NAMALWA (cell line): Measurements from ENCODE around the gene ATP6V1G3.
"Not testable (repeated sequence)": the region's sequence is repeated elsewhere in the genome, so short reads cannot be mapped to it uniquely, and the experiment has no call there.

Experiments
- DNase-seq: peaks from one replicate; pipeline ENCODE4 v3.0.0-alpha.2; 2015; ENCODE audit warnings: low spot score

ATP6V1G3 gene

DNA sequence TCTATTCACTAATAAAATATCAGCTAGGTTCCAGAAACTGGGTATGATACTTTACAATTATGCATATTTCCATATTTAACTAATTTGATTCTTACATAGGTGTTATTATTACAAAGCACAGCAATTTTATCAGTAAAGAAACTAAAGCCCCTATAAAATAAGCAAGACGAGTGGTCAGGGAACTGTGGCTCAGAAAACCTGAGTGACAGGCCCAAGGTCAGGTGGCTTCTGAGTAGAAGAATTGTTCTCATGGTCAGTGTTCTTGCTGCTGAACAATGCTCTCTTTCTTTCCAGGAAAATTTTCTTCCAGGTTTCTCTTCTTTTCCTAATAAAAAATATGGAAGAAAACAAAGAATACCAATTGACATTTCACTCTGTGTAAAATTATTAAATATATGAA lies 2.2 kb upstream of the ATP6V1G3 start:
- DNase-seq, result no peak

DNA sequence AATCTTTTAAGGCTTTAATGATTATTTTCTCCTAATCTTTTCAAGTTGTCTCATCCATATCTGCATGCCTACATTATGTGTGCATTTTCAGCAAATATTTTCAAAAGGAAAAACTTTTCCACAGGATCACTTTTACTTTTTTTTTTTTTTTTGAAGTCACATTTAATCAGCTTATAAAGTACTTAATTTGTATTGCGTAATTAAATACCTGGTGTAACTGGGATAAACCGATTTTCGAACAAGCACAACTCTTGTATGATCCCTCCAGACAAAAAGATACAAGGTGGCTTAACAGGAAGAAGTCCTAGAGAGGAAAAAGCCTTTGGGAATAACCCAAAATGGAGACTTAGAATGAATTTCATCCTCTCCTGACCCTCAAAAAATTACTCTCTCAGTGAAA lies 1.3 kb upstream of the ATP6V1G3 start:
- DNase-seq, result no peak

- DNase-seq, result no peak
Observed at GRCh38 chr1:198538579-198539364, 1.7 kb downstream of the ATP6V1G3 start.

- DNase-seq, result no peak
Observed at GRCh38 chr1:198535631-198536030, 4.8 kb downstream of the ATP6V1G3 start.

DNA sequence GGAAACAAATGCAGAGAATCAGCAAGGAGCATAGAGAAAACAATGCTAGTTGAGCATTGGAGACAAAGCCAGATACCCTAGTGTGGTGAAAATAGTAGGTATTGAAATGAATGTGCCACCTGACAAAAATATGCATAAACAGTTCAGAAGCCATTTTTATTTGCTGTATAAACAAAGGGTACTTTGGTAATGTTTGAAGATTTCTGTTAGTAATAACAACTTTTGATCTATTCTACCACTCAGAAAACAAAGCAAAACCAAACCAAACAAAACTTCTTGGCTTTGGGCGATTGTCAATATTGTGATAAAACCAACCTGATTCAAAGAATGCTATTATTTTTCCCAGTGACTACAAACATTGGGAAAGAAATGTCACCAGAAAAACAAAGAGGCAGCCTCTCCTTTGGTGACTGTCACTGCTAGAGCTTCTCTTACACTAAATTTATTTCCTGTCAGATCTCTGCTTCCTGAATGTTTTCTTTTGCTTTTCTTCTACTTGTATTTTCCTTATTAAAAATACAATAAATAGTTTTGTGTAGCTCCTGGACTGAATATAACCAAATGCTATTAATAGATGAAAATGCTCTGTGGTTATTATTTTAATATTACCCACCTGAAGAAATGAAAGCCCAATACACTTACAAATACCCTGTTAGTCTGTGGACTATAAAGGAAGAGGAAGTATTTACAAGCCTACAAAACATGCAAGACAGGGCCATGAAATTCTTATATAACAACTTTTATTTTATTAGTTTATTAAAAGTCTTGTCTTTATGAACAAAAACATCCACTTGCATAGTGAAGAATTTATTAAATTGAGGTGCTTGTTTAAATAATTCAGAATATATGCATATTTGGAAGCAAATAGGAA lies 5.7 kb downstream of the ATP6V1G3 start:
- no peak for DNase-seq

DNA sequence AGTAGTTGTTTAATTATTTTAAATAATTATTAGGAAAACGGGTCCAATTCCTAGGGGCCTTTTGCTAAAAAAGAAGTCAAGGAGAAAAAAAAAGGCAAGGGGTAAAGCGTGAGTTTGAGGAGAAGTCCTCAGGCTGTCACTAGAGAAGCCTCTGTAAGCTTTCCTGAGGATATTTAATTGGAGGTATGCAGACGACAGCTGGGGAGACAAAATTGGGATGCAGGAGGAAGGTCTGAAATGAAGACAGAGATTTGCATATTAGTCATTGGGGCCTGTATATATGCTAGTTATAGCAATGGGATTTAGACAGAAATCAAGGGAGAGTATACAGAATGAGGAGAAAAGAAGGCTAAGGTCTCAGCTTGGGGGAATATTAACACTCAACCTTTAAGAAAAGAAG lies 8.6 kb downstream of the ATP6V1G3 start:
- DNase-seq, result no peak

DNA sequence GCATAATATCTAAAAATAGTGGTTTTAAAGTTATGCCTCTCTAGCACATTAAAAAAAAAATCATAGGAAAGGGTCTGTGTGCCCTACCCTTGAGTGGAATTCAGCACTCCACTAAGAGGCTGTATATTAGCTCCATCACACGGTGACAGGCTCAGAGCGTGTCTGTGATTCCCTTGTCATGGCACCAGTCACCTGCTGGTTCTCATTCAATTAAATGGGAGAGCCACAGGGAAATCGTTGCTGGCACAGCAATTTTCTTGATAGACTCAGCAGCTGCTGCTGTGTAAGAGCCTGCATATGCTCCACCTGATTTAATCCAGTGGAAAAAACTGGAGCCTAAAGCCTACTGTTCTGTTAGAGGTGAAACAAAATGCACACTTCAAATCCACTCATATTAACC lies 9.5 kb downstream of the ATP6V1G3 start:
- no peak for DNase-seq

DNA sequence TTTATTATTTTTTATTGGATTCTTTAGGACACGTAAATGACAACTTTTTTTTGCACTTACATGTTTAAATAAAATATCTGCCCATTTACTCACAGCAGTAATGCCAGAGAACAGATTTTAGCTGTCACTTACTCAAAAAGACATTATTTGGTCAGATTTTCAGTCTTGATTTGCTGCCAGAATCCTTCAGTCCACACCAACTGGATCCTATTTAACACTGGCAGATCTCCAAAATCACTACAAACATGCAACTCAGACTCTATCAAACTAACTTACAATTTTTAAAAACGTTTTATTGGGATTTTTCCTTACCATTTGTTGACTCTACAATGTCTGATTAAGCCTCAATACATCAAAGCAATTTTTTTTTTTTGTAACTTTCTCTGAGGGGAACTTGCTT lies 11.1 kb downstream of the ATP6V1G3 start:
- DNase-seq, result no peak

- DNase-seq, result no peak
Observed at GRCh38 chr1:198528364-198528763, 12.1 kb downstream of the ATP6V1G3 start.

DNA sequence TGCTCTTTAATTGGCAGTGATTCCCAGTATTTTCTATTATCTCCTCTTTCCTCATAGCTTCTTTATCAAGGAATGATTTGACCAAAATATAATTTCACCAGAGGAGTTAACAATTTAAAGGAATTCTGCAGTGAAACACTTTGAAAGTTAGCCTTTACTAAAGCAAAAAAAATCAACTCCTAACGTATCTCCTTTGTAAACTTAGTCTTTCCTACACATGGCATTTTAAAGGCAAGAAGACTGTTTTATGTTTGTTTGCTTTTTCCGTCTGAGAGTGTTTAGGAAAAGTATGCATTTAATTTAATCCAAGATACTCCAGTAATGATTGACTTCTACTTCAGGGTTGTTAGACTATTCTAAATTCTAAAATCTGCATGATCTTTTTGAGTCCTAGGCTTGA lies 15.9 kb downstream of the ATP6V1G3 start:
- no peak for DNase-seq

GRCh38 chr1:198524127-198524526 lies 16.4 kb downstream of the ATP6V1G3 start:
- not testable (repeated sequence) for DNase-seq

DNA sequence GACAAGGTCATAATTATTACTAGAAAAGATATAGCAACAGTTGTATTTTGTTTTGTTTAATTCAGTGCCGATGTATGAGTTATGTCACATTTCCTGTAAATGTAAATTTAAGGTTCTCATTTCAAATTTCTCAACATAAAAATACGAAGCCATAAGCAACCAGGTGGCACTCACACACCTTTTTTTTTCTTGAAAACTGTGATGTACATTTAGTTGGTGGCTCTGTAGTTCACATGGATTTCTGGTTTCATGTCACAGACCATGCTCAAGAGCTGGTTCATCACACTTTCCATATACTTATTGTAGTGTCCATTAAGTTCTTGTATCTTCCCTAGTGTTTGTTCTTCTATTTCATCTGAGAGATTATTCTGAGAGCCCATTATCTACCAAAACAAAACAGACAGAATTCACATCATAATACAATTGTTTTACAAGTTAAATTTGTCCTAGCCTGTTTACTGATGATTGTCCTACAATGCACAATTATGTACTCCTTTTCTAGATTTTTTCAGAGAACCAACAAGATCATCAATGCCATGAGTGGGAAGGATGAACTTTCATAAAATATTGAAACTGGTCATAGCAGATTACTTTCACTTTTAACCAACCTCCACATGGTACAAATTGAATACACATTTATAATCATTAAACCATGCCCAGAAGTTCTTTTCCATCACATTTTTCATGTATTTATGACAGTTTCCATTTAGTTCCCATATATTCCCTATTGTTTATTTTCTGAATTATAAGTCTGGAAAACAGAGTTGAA lies 17.1 kb downstream of the ATP6V1G3 start:
- DNase-seq, result peak; percentile 36

DNA sequence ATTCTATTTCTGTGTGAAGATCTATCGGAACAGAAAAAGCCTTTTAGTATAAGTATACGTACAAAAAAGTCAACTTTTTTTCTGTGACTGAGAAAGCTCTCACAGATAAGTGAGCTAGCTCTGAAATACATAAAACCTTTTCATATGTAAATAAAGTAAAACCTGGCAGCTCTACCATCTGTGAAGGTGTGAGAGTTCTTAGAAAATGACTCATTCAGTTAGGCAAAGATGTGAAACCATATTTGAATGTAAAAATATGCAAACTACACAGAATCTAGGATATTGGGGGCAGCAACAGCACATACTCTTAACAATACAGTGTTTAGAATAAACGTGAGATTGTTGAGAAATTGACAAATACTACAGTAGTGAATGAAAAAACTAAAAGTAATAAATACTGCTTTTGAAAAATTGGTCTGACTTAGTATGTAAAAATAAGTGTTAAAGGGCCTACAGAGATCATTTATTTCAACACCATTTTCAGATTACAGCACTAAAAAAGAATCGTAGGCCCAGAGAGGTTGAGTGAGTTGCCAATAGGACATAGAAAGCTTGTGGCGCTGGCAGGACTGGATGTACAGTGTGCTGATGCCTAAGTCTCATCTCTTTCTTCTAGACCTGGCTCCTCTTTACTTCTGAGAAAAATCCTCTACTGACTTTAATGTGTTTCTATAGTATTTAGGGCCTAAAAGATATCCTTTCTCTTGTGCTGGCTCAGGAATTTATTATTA lies 19.8 kb downstream of the ATP6V1G3 start:
- peak; percentile 45 for DNase-seq

DNA sequence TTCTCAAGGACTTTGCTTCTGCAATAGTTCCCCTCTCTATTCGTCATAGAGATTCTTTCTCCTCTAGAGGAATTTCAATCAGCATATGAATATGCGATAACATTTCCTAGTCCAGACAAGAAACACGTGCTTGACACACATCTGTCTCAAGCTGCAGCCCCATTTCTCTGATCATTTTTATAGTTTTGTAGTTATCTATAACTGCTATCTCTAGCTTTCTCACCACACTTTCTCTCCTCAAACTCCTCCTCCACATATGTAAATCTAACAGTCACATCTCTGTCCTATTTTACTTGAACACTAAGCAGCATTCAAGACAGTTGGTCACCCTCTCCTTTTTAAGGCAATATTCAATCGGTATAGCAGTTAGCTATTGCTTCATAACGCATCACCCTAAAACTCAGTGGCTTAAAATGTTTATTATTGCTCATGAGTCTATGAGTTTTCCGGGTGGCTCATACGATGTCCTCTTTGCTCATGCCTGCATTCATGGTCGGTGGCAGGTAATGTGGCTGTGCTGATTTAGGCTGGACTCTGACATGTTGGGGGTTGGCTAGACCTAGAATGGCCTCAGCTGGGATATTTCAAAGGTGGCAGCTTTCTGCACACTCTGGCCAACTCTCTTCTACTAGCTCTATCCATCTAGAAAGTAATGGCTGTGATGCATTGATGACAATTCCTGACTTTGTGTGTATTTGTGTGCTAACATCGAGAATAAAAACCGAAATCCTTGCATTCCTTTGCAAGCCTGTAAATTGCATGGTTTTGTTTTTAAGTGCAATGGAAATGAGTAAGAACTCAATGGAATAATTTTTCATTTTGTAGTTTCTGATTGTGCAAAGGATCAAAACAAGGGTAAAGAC lies 20.6 kb downstream of the ATP6V1G3 start:
- no peak for DNase-seq

DNA sequence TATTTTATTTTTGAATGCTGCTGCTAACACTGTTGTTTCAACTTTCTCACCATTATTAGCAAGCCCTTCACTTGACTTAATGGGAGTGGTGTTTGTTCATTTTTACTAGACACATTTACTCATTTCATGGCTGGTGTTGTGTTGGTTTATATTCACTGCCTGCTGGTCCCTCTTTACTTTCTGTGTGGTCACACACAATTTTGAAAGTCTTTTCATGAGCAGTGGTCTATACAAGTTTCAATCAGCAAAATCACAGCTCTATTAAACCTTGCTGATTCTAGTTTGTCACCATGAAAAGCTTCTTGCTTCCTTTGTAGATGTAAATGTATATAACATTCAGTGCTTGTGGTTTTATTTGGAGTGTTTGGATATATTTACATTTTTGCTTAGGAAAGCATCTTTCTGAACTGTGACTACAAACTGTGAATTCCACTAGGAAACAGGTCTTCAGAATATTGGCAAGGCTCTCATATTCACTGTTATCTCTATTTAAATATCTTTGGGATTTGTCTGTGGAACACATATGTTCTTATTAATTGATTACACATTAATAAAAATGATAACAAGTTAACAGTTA lies 22.8 kb downstream of the ATP6V1G3 start:
- DNase-seq, result no peak

DNA sequence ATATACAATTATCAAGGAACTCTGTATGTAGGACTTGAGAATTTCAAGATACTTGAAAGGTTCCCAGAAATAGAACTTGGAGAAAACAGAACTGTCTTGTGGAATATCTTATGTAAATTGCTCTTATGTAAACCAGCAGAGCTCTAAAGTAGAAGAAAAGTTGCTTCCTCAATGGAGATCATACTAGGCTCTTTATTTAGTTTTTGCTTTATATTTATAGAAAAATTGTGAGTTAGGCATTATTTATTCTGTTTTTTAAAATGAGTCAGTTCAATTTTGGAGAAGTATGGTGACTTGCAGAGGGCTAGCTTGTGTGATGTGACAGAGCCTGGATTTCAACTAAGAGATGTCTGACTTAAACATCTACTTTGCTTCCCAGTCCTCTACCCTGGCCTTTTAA lies 40.4 kb downstream of the ATP6V1G3 start:
- DNase-seq, result no peak

DNA sequence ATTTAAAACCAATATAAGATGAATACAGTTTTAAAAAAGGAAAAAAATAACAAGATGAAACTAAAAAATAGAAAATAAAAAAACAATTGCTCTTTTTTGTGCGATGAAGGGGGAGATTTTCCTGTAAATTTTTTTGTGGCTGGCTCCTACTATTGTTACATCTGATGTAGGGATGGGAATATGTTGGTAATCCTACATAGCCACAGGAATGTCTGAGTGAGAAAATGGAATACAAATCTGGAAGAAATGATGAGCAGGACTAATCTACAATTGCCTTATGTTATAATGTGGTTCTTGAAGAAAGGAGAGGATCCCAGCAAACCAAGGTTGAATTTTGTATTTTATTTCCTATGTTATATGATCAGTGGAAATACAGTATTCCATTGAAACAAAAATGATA lies 40.9 kb downstream of the ATP6V1G3 start:
- DNase-seq, result no peak

DNA sequence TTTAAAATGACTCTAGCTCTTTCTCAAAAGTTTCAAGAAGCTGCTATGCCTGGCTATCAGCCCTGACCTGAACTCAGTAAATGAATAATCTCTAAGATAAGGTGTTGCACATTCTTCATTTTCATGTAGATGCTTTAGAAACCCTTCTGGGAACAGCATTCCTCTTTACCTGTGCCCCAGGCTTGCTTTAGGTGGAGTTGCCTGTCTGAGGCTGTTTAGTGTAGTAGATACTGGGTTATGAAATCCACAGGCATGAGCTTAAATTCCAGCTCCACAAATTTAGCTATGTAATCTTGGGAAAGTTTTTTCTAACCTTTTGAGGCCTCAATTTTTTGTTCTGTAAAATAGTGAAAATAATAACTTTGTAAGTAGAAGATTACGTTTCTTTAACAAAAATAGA lies 41.6 kb downstream of the ATP6V1G3 start:
- no peak for DNase-seq

- no peak for DNase-seq
Observed at GRCh38 chr1:198498103-198498385, 42.4 kb downstream of the ATP6V1G3 start.

DNA sequence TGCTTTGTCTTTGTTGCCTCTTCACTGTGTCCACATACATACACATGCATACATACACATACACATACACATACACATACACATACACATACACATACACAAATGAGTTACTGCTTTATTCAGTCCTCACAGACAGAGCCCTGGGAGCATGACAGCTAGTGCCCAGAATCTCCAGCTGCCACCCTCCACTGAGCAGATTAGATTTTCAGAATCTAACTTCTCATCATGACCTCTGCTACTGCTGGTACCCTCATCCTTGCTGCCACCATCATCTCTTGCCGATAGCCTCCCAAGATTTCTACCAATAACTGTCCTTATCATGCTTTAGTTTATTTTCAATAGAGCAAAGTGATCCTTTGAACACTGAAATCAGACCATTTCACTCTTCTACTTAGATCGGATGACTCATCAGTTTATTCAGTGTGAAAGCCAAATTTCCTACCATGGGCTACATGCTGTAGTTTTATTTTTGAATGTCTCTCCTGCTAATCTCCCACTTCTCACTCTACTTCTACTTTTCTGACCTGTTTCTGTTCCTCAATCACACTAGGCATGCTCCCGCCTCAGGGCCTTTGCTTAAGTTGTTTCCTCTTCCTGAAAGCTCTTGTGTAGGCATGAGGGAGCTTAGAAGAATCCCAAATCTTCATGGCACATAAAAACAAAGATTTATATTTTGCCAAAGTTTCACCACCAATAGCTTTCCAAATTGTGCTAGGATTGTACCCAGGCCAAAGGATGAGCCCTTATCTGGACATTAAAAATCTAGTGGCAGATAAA lies 43.0 kb downstream of the ATP6V1G3 start:
- peak; percentile 14 for DNase-seq
